HL-60/S4 (cell line): ENCODE results near the gene GOLGA6A.

Source experiments
- in situ Hi-C: fragments of 300-500 bp; cut with MboI; formaldehyde crosslinking; loops from 2 replicates; pipeline ENCODE4 v1.14.3; 2022; ENCODE audit warnings: low sequenced_read_pairs

Gene GOLGA6A

DNA sequence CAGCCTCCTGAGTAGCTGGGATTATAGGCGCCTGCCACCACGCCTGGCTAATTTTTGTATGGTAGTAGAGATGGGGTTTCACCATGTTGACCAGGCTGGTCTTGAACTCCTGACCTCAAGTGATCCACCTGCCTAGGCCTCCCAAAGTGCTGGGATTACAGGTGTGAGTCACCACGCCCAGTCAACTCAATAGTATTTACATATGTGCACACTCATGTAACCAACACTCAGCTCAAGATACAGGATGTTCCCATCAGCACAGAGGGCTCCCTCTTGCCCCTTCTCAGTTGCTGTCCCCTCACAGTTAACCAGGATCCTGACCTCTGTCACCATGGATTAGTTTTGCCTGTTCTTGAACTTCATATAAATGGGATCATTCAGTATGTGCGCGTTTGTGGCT is 26.0 kb downstream of the GOLGA6A start:
- in situ Hi-C loops, result loop anchor here (10.0 to 25.0 kb wide), 2 partner anchors 58 to 1256 kb away; no protein-coding TSS in a partner anchor

DNA sequence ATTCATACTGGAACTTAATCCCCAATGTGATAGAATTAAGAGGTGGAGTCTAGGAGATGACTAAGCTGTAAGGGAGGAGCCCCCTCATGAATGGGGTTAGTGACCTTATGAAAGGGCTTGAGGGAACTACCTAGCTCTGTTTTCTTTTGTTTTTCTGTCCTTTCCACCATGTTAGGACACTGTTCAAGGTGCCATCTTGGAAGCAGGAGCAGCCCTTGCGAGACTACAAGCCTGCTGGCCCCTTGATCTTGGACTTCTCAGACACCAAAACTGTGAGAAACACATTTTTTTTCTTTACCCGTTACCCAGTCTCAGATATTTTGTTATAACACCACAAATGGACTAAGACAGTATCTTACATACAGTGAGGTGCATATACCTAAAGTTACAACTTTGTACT is 26.5 kb downstream of the GOLGA6A start:
- in situ Hi-C loops, result loop anchor here (10.0 to 25.0 kb wide), 2 partner anchors 59 to 1256 kb away; no protein-coding TSS in a partner anchor

DNA sequence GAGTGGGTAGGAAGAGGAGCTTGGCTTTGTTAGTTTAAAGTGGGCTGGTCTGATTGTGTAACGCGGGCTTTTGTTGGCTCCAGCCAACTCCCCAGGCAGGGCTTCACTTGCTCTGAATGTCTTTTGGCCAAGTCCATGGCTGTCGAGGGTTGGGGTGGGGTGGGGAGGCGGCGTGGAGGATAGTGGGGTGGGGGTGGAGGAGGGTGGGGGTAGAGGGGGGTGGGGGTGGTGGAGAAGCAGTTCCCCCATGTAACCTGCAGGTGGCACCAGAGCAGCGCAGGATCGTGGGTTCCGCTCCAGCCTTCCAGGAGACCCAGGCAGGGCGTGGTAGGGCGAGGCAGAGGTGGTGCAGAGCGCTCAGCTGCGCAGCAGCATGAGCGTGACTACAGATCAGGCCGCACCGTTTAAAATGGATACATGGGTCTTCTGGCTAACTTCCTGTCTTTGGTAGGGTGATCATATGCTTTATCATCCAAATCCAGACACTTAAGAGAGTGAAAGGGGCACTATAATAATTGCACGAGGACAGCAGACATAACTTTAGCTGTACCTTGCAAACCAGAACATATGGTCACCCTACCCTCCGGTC is 28.3 kb downstream of the GOLGA6A start:
- in situ Hi-C loops, result loop anchor here (10.0 to 25.0 kb wide), 2 partner anchors 61 to 1258 kb away; no protein-coding TSS in a partner anchor

DNA sequence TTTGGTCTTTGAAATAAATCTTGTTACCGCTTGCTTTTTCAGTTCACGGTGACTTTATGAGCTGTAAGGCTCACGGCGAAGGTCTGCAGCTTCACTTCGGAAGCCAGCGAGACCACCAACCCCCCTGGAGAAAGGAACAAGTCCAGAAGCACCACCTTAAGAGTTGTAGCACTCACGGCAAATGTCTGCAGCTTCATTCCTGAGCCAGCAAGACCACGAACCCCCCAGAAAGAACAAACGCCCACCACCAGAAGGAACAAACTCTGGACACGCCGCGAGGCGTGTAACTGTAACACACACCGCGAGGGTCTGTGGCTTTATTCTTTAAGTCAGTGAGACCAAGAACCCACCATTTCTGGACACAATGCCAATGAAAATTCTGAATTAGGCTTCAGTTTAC is 28.8 kb downstream of the GOLGA6A start:
- in situ Hi-C loops, result loop anchor here (10.0 to 25.0 kb wide), 2 partner anchors 61 to 1259 kb away; no protein-coding TSS in a partner anchor

DNA sequence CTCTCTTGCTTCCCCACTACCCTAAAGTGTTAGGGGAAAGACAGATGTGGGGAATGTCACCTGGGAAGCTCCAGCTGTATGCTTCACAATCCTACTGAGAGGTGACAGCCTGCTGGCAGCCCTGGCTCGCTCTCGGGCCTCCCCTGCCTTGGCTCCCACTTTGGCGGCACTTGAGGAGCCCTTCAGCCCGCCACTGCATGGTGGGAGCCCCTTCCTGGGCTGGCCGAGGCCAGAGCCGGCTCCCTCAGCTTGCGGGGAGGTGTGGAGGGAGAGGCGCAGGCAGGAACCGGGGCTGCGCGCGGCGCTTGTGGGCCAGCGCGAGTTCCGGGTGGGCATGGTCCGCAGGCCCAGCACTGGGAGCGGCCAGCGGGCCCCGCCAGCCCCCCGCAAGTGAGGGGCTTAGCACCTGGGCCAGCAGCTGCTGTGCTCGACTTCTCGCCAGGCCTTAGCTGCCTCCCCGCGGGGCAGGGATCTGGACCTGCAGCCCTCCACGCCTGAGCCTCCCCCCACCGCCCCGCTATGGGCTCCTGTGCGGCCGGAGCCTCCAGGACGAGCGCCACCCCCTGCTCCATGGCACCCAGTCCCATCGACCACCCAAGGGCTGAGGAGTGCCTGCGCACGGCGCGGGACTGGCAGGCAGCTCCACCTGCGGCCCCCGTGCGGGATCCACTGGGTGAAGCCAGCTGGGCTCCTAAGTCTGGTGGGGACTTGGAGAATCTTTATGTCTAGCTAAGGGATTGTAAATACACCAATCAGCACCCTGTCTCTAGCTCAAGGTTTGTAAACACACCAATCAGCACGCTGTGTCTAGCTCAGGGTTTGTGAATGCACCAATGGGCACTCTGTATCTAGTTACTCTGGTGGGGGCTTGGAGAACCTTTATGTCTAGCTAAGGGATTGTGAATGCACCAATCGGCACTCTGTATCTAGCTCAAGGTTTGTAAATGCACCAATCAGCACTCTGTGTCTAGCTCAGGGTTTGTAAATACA is 29.8 kb downstream of the GOLGA6A start:
- in situ Hi-C loops, result loop anchor here (10.0 to 25.0 kb wide), 2 partner anchors 62 to 1260 kb away; no protein-coding TSS in a partner anchor

DNA sequence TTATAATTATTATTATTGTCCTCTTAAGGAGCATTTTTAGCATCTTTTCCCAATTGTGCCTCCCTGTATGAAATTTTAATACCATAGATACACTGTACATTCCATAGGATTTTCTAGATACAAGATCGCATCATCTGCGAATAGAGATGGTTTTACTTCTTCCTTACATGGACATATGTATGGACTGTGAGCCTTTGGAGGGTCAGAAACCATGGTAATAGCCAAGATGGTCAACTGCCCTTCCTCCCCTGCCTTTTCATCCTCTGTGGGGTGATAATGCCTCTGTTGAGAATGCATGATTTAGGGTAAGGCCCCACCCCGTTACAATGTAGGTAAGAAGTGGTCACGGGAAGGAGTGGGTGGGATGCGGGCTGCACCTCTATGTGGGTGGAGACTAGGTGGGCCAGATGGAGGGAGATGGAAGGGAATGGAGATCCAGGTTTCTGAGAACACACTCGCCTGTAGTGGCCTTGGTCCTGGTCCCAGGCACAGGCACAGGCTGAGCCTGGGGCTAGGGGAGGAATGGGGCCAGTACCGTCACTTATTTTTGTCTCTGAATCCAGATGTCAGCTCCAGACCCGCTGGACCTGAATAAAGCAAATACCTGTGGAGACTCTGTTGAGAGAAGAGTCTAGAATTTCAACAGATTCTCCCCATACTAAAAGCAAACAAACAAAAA is 31.7 kb downstream of the GOLGA6A start:
- in situ Hi-C loops, result loop anchor here (10.0 to 25.0 kb wide), 2 partner anchors 64 to 1262 kb away; no protein-coding TSS in a partner anchor

DNA sequence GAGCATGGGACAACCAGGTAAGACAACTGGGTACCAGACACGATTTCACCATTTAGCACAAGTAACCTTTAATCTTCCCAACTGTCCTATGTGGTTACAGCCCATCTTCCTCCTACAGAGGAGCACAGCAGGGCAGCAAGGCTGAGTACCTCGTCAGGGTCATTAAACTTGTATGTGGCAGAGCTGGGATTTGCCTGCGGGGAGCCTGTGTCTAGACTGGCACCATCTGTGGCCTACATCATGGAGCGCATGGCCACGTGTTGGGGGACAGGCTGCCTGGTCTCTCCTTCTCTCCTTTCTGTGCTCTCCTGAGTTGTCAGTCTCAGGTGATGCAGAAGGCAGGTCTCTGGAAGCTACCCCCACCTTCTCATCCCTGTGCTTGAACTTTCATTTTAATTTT is 32.2 kb downstream of the GOLGA6A start:
- in situ Hi-C loops, result loop anchor here (10.0 to 25.0 kb wide), 2 partner anchors 65 to 1262 kb away; no protein-coding TSS in a partner anchor

DNA sequence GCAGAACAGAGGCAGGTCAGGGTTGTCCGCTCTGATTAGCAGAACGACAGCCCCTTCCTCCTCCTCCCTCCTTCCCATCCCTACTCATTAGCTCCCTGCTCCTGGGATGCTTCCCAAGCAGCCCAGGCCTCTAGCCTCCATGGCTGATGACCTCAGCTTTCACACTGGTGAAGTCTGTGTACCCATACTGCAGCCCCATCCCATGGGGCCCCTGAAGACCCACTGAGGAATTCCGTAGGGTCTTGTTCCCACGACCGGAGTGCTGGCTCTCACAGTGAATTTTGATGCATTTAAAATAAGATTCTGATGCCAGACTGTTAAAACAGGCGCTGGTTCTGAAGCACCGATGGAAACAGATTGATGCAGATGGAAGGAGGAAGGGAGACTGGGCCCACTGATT is 36.1 kb downstream of the GOLGA6A start:
- in situ Hi-C loops, result no loop called here

DNA sequence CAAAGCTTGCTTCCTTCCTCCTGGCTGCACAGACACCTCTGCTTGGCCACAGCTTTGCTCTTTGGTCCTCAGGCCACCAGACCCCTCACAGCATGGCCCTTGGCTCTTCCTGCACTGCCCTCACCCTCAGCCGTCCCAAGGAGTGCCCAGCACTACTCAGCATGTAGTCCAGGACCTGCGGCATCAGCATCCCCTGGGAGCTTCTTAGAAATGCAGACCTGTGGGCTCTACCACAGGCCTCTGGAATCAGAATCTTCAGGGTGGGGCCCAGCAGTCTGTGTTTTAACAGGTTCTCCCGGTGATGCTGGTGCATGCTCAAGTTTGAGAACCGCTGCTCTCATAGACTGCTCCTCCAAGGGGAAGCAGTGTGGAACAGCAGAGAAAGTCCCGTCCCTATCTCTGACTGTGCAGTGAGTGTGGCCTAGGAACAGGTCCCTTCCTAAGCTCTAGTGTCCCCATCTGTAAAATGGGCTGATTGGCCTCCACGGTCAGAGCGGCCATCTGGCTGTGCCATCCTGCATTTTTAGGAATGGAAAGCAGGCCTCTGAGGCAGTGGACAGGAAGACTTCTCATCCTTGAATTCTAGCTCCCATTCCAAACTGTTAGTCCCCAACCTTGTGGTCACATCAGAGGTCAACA is 36.6 kb downstream of the GOLGA6A start:
- in situ Hi-C loops, result no loop called here

DNA sequence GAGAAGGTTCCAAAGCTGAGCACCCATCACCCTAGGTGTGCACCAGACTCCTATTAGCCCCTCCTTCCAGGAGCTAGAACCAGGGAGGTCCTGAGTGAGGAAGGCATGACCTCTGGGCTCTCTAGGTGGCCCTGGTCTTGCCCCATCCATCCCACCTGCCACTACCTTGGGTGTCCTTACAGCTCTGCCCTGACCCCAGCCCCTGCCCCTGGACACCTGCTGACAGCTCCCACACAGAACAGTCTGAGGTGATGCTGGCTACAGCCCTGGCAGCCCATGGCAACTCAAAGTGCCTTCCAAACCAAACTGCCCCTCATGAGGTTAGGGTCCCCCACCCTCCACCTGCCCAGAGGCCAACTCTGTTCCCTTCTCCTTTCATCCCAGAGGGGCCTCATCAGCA is 37.2 kb downstream of the GOLGA6A start:
- in situ Hi-C loops, result no loop called here

DNA sequence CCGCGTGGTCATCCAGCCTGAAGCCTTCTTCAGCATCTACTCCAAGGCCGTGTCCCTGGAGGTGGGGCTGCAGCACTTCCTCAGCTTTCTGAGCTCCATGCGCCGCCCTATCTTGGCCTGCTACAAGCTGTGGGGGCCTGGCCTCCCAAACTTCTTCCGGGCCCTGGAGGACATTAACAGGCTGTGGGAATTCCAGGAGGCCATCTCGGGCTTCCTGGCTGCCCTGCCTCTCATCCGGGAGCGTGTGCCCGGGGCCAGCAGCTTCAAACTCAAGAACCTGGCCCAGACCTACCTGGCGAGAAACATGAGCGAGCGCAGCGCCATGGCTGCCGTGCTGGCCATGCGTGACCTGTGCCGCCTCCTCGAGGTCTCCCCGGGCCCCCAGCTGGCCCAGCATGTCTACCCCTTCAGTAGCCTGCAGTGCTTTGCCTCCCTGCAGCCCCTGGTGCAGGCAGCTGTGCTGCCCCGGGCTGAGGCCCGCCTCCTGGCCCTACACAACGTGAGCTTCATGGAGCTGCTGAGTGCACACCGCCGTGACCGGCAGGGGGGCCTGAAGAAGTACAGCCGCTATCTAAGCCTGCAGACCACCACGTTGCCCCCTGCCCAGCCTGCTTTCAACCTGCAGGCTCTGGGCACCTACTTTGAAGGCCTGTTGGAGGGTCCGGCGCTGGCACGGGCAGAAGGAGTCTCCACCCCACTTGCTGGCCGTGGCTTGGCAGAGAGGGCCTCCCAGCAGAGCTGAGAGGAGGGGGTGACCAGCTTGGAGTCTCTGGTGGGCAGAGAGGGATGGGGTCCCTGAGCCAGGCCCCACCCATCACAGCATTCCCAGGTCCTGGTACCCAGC is 37.9 kb downstream of the GOLGA6A start:
- in situ Hi-C loops, result no loop called here

DNA sequence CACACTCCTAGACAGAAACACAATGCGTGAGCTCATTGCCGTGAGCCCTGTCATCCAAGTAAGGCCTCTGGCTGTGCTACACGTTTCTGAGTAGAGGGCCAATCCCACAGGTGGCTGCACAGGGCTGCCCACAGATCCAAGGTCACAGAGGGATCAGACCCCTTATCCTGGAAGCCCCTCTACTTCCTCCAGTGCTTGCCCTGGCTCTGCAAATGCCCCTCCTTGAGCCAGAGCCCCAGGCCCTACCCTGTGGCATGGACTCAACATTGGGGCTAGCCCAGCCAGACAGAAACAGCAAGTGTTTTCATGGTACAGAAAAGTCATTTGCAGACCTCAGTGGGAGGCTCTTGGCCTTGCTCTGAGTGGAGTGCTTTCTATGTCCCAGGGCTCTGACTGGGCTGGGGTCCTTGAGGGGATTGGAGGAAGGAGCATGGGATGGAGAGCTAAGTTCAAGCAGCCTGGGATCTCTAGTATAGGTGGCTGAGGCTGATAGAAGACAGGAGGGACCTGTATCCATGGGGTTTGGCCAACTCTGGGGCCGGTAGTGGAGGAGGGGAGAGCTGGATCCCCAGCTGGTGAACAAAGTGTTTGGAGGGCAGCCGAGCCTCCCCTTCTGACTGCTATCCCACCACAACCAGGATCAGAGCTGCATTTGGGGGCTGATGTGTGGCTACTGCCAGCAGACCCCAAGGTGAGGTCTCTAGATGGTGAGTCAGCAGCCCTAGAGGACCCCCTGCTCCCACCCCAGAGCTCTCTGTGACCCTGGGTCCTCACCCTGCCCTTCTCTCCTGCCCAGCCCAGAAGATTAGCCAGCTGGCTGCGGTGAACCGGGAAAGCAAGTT is 38.7 kb downstream of the GOLGA6A start:
- in situ Hi-C loops, result no loop called here

DNA sequence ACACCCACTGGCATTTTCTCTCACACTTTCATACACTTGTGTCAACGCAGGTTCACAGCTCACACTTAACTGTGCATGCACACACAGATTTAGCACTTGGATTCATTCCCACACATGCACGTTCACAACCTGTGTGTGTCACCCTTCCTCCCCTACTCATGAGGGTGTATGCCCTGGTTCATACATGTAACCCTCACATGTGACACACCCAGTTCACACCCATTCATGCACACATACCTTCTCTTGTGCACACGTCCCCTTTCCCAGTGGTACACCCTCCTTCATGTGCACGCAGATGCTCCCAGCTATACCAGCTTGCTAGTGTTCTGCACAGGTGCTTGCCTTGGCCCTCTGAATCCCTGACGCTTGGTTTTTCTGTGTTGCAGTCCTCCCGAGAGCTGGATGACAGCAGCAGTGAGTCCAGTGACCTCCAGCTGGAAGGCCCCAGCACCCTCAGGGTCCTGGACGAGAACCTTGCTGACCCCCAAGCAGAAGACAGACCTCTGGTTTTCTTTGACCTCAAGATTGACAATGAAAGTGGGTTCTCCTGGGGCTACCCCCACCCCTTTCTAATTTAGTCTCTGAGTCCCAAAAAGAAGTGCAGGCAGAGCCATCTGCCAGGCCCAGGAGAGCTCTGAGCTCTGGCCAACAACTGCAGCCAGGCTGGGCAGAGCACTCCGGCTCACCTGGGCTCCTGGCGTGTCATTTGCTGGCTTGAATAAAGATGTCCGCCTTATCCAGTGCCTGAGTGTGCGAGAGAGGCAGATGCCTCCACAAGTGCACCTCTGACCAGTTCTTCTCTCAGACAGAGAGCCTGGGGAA is 39.5 kb downstream of the GOLGA6A start:
- in situ Hi-C loops, result no loop called here

DNA sequence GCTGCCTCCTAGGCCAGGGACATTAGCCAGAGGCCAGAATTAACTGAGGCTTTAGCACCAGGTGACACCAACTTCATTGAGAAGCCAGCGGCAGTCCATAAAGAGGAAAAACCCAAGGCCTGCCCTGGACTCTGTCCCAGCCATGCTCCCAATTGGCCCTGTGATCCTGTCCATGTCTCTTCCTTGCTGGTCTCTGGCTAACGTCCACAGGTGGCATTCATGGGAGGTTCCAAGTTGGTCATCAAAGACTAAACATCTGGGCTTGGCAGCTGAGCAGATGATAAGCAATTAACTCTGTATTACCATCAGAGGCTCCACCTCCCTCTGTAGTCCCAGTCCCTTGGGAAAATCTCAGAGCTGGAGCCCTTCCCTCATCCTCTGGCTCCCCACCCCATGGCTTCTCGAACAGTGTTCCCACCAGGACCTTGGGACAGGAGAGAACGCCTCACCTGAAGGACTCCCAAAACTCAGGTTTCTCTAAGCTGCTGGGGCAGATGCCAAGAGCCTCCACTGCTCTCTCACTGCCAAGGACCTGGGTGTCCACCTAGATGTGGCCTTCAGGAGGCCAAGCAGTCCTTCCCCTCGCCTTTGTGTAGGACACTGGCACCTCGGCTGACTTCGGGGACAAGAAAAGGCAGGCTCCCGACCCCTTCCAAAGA is 40.4 kb downstream of the GOLGA6A start:
- in situ Hi-C loops, result no loop called here

DNA sequence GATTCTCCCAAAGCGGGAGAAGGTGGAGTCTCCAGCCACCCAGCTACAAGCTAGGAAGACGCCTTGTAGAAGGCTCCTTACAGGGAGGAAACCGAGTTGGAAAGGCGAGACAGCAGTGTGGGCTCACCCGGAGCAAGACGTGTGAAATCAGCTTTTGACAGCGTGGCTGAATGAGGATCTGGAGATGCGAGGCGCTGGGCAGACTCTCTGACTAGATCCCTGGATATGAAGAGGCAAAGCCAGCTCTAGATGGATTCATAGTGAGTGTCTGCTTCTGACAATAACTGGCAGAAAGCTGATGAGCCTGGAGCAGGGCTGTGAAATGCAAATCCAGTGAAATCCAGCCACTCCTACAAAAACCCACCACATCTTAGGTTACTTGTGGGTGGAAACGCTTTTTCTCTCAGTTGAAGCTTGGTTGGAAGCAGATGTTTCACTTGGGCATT is 41.0 kb downstream of the GOLGA6A start:
- in situ Hi-C loops, result no loop called here

DNA sequence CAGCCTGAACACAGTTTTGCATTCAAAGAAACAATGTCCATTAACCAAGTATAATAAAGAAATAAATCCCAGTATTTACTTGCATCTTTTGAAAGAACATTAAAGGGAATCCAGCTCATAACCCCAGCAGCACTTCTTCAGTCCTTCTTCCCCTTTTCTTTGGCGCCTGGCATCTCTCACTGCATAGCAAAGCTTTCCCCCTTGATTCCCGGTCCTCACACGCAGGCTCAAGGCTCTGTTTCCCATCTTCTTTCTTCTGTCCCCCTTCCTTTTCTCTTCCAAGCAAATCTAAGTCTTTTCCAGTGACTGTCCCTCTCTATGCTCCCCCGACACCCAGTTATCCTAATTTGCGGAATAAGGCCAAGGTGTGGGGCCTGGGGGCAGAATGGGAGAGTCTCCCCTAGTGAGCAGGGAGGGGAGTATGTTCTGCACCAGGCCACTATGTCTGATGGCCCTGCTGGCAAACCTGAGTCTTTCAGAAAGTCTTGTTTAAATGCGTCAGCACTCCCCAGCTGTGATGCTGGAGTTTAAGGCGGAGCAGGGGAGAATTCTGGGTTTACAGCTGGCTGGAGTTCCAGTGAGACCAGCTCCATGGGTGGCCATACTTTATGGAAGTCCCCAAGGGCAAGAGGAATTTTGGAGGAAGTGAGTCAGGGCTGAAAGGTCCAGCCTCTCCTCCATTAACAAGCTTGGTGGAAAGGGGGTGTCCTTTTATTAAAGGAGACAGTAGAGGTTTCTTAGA is 42.1 kb downstream of the GOLGA6A start:
- in situ Hi-C loops, result no loop called here

DNA sequence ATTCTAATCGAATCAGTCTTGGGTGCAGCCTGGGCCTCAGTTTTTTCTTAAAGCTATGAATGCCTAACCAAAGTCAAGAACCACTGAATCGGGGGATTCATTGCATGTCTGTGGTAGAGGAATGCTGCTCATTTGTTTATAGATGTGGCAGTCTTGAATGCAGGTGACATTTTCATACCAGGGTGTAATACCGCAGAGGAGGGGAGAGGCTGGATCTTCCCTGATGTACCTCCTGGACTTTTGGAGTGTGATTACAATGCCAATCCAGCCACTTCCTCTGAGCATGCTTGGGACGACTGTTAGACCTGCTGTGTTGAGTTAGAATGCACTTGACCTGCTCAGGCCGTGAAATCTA is 42.7 kb downstream of the GOLGA6A start:
- in situ Hi-C loops, result no loop called here
